ENCODE data around the gene HTRA3. TPM values are rescaled to one million over a fixed set of nuclear protein-coding genes. Genes with fewer than 3 reads are reported as not detected.
A peak's percentile ranks its signal among the peaks of the same experiment; 100 is the strongest.

The HTRA3 gene
- total RNA-seq, 2 donors from 2014 or later: 52.6 to 55.5 TPM

GRCh38 chr4:8343967-8344331, 74.4 kb downstream of the HTRA3 start:
- no peak overlapping the region for H3K27ac ChIP-seq
- no peaks in the 10 kb centered on the region for H3K27me3 ChIP-seq (replicated peaks; ENCODE audit: insufficient read depth)
- H3K36me3 ChIP-seq: no peaks in the 10 kb centered on the region
- no peak for DNase-seq (ENCODE audit: low spot score)
- no peaks in the 10 kb centered on the region for H3K9me3 ChIP-seq
- TF ChIP-seq CTCF (IDR thresholded peaks at IDR 0.05): no peak
- H3K4me3 ChIP-seq: no peak overlapping the region
- ATAC-seq (ENCODE audit: insufficient number of reproducible peaks, low FRiP score, low read depth): no peak
- H3K4me1 ChIP-seq (ENCODE audit: control insufficient read depth in 1 of 2, low read depth in 2 of 2): peaks cover 3 to 51% of the 10 kb centered on the region in 2 donors

GRCh38 chr4:8344377-8344776, 74.8 kb downstream of the HTRA3 start:
- H3K27ac ChIP-seq: no peak overlapping the region
- H3K9me3 ChIP-seq: no peaks in the 10 kb centered on the region
- H3K36me3 ChIP-seq: no peaks in the 10 kb centered on the region
- H3K27me3 ChIP-seq (replicated peaks; ENCODE audit: insufficient read depth): no peaks in the 10 kb centered on the region
- no peak for TF ChIP-seq CTCF (IDR thresholded peaks at IDR 0.05)
- no peak for DNase-seq (ENCODE audit: low spot score)
- peak; percentile 13 for ATAC-seq (ENCODE audit: insufficient number of reproducible peaks, low FRiP score, low read depth)
- H3K4me3 ChIP-seq: no peak overlapping the region
- H3K4me1 ChIP-seq (ENCODE audit: control insufficient read depth in 1 of 2, low read depth in 2 of 2): peaks cover 3 to 51% of the 10 kb centered on the region in 2 donors

- Histone ChIP-seq H3K4me1 (ENCODE audit: control insufficient read depth in 1 of 2, low read depth in 2 of 2) (peaks cover 3 to 51% of the 10 kb centered on the region in 2 donors), H3K27ac (peak overlapping the region in 1 of 2 donors; percentile 7), H3K4me3 (no peak overlapping the region), H3K36me3 (no peaks in the 10 kb centered on the region), H3K27me3 (replicated peaks; ENCODE audit: insufficient read depth) (no peaks in the 10 kb centered on the region), H3K9me3 (no peaks in the 10 kb centered on the region)
- no peak for TF ChIP-seq CTCF (IDR thresholded peaks at IDR 0.05)
- DNase-seq (ENCODE audit: low spot score) (no peak), ATAC-seq (ENCODE audit: insufficient number of reproducible peaks, low FRiP score, low read depth) (no peak)
Measured at GRCh38 chr4:8345053-8345945, 75.7 kb downstream of the HTRA3 start.

GRCh38 chr4:8345946-8346814, 76.6 kb downstream of the HTRA3 start:
- no peak for TF ChIP-seq CTCF (IDR thresholded peaks at IDR 0.05)
- no peaks in the 10 kb centered on the region for H3K36me3 ChIP-seq
- ATAC-seq (ENCODE audit: insufficient number of reproducible peaks, low FRiP score, low read depth): no peak
- H3K4me1 ChIP-seq (ENCODE audit: control insufficient read depth in 1 of 2, low read depth in 2 of 2): peaks cover 3 to 51% of the 10 kb centered on the region in 2 donors
- no peaks in the 10 kb centered on the region for H3K9me3 ChIP-seq
- no peak overlapping the region for H3K27ac ChIP-seq
- H3K27me3 ChIP-seq (replicated peaks; ENCODE audit: insufficient read depth): no peaks in the 10 kb centered on the region
- H3K4me3 ChIP-seq: no peak overlapping the region
- DNase-seq (ENCODE audit: low spot score): no peak

Data from thoracic aorta (tissue), 2 donors.